ENCODE data around the gene DDIT4.

The DDIT4 gene

GRCh38 chr10:72316748-72317435 is 43.2 kb downstream of the DDIT4 start:
- Histone ChIP-seq H3K4me1 (ENCODE audit: control insufficient read depth, insufficient read depth, low read length) (peaks cover 28% of the 10 kb centered on the region), H3K36me3 (ENCODE audit: control insufficient read depth, insufficient read depth, low read length) (no peaks in the 10 kb centered on the region)

GRCh38 chr10:72318418-72319262 is 44.9 kb downstream of the DDIT4 start:
- no peak overlapping the region for H3K4me3 ChIP-seq (ENCODE audit: insufficient read depth, low read depth, low read length)
- 87 to 88% methylated on average over 10 of the region's 10 CpGs for WGBS, 2 experiments
- H3K27ac ChIP-seq (ENCODE audit: insufficient read depth, low read depth, low read length, poor library complexity, severe bottlenecking) = no peak overlapping the region
- no peaks in the 10 kb centered on the region for H3K36me3 ChIP-seq (ENCODE audit: control insufficient read depth, insufficient read depth, low read length)
- peaks cover 15% of the 10 kb centered on the region for H3K27me3 ChIP-seq (ENCODE audit: control insufficient read depth, insufficient read depth, low read length, poor library complexity, severe bottlenecking)
- H3K9me3 ChIP-seq (ENCODE audit: control insufficient read depth, low read length) = no peaks in the 10 kb centered on the region
- H3K4me1 ChIP-seq (ENCODE audit: control insufficient read depth, insufficient read depth, low read length) = peaks cover 30% of the 10 kb centered on the region

More at GRCh38 chr10:72316748-72317435, 43.2 kb downstream of the DDIT4 start:
- 84 to 92% methylated on average over 12 of the region's 12 CpGs for WGBS, 2 experiments
- Histone ChIP-seq H3K9me3 (ENCODE audit: control insufficient read depth, low read length) (no peaks in the 10 kb centered on the region), H3K27ac (ENCODE audit: insufficient read depth, low read depth, low read length, poor library complexity, severe bottlenecking) (no peak overlapping the region), H3K27me3 (ENCODE audit: control insufficient read depth, insufficient read depth, low read length, poor library complexity, severe bottlenecking) (peaks cover 15% of the 10 kb centered on the region), H3K4me3 (ENCODE audit: insufficient read depth, low read depth, low read length) (no peak overlapping the region)

- Histone ChIP-seq H3K27me3 (ENCODE audit: control insufficient read depth, insufficient read depth, low read length, poor library complexity, severe bottlenecking) (peaks cover 15% of the 10 kb centered on the region), H3K27ac (ENCODE audit: insufficient read depth, low read depth, low read length, poor library complexity, severe bottlenecking) (no peak overlapping the region), H3K4me3 (ENCODE audit: insufficient read depth, low read depth, low read length) (peak overlapping the region; percentile 34), H3K36me3 (ENCODE audit: control insufficient read depth, insufficient read depth, low read length) (no peaks in the 10 kb centered on the region), H3K4me1 (ENCODE audit: control insufficient read depth, insufficient read depth, low read length) (peaks cover 37% of the 10 kb centered on the region), H3K9me3 (ENCODE audit: control insufficient read depth, low read length) (no peaks in the 10 kb centered on the region)
- 11 to 12% methylated on average over 60 of the region's 60 CpGs for WGBS, 2 experiments
These were observed 45.9 kb downstream of the DDIT4 start for GRCh38 chr10:72319416-72320254.

- Histone ChIP-seq H3K4me1 (ENCODE audit: control insufficient read depth, insufficient read depth, low read length) (peaks cover 44% of the 10 kb centered on the region), H3K9me3 (ENCODE audit: control insufficient read depth, low read length) (no peaks in the 10 kb centered on the region), H3K36me3 (ENCODE audit: control insufficient read depth, insufficient read depth, low read length) (no peaks in the 10 kb centered on the region), H3K27me3 (ENCODE audit: control insufficient read depth, insufficient read depth, low read length, poor library complexity, severe bottlenecking) (peaks cover 15% of the 10 kb centered on the region), H3K27ac (ENCODE audit: insufficient read depth, low read depth, low read length, poor library complexity, severe bottlenecking) (peak overlapping the region; percentile 77), H3K4me3 (ENCODE audit: insufficient read depth, low read depth, low read length) (no peak overlapping the region)
- 41 to 47% methylated on average over 12 of the region's 12 CpGs for WGBS, 2 experiments
These were observed 47.0 kb downstream of the DDIT4 start for GRCh38 chr10:72320676-72321247.

- Histone ChIP-seq H3K9me3 (ENCODE audit: control insufficient read depth, low read length) (no peaks in the 10 kb centered on the region), H3K4me1 (ENCODE audit: control insufficient read depth, insufficient read depth, low read length) (peaks cover 44% of the 10 kb centered on the region), H3K27ac (ENCODE audit: insufficient read depth, low read depth, low read length, poor library complexity, severe bottlenecking) (peak overlapping the region; percentile 77), H3K4me3 (ENCODE audit: insufficient read depth, low read depth, low read length) (no peak overlapping the region), H3K36me3 (ENCODE audit: control insufficient read depth, insufficient read depth, low read length) (no peaks in the 10 kb centered on the region), H3K27me3 (ENCODE audit: control insufficient read depth, insufficient read depth, low read length, poor library complexity, severe bottlenecking) (peaks cover 15% of the 10 kb centered on the region)
- 74 to 77% methylated on average over 12 to 13 of the region's 13 CpGs for WGBS, 2 experiments
These were observed 47.7 kb downstream of the DDIT4 start for GRCh38 chr10:72321248-72322029.

- Histone ChIP-seq H3K4me1 (ENCODE audit: control insufficient read depth, insufficient read depth, low read length) (peaks cover 44% of the 10 kb centered on the region), H3K27ac (ENCODE audit: insufficient read depth, low read depth, low read length, poor library complexity, severe bottlenecking) (no peak overlapping the region), H3K27me3 (ENCODE audit: control insufficient read depth, insufficient read depth, low read length, poor library complexity, severe bottlenecking) (peaks cover 15% of the 10 kb centered on the region), H3K9me3 (ENCODE audit: control insufficient read depth, low read length) (no peaks in the 10 kb centered on the region), H3K4me3 (ENCODE audit: insufficient read depth, low read depth, low read length) (no peak overlapping the region), H3K36me3 (ENCODE audit: control insufficient read depth, insufficient read depth, low read length) (no peaks in the 10 kb centered on the region)
- WGBS, 2 experiments = 96 to 97% methylated on average over 3 of the region's 3 CpGs
These were observed 48.2 kb downstream of the DDIT4 start for GRCh38 chr10:72322030-72322279.

GRCh38 chr10:72322280-72323058 is 48.7 kb downstream of the DDIT4 start:
- Histone ChIP-seq H3K27me3 (ENCODE audit: control insufficient read depth, insufficient read depth, low read length, poor library complexity, severe bottlenecking) (peaks cover 15% of the 10 kb centered on the region), H3K36me3 (ENCODE audit: control insufficient read depth, insufficient read depth, low read length) (no peaks in the 10 kb centered on the region), H3K27ac (ENCODE audit: insufficient read depth, low read depth, low read length, poor library complexity, severe bottlenecking) (no peak overlapping the region), H3K4me1 (ENCODE audit: control insufficient read depth, insufficient read depth, low read length) (peaks cover 44% of the 10 kb centered on the region), H3K4me3 (ENCODE audit: insufficient read depth, low read depth, low read length) (no peak overlapping the region), H3K9me3 (ENCODE audit: control insufficient read depth, low read length) (no peaks in the 10 kb centered on the region)
- WGBS, 2 experiments = 93 to 94% methylated on average over 16 of the region's 16 CpGs

- H3K4me1 ChIP-seq (ENCODE audit: control insufficient read depth, insufficient read depth, low read length) = peaks cover 51% of the 10 kb centered on the region
- H3K27me3 ChIP-seq (ENCODE audit: control insufficient read depth, insufficient read depth, low read length, poor library complexity, severe bottlenecking) = peaks cover 12% of the 10 kb centered on the region
- H3K4me3 ChIP-seq (ENCODE audit: insufficient read depth, low read depth, low read length) = no peak overlapping the region
- WGBS, 2 experiments = 93 to 94% methylated on average over 10 of the region's 10 CpGs
- no peak overlapping the region for H3K27ac ChIP-seq (ENCODE audit: insufficient read depth, low read depth, low read length, poor library complexity, severe bottlenecking)
- no peaks in the 10 kb centered on the region for H3K9me3 ChIP-seq (ENCODE audit: control insufficient read depth, low read length)
- H3K36me3 ChIP-seq (ENCODE audit: control insufficient read depth, insufficient read depth, low read length) = no peaks in the 10 kb centered on the region
These were observed 49.5 kb downstream of the DDIT4 start for GRCh38 chr10:72323108-72323749.

Data from ectodermal cell (in vitro differentiated cells).